Measurements from ENCODE around the gene GIGYF2. TPM values are rescaled to one million over a fixed set of nuclear protein-coding genes. Genes with fewer than 3 reads are reported as not detected.
A peak's percentile ranks its signal among the peaks of the same experiment; 100 is the strongest.

Gene GIGYF2
- total and polyA plus RNA-seq, 2 of the 13 experiments (the other 11 are each of a cell fraction or from before 2014, with no cell fraction given) = 44.9 to 73.5 TPM

DNA sequence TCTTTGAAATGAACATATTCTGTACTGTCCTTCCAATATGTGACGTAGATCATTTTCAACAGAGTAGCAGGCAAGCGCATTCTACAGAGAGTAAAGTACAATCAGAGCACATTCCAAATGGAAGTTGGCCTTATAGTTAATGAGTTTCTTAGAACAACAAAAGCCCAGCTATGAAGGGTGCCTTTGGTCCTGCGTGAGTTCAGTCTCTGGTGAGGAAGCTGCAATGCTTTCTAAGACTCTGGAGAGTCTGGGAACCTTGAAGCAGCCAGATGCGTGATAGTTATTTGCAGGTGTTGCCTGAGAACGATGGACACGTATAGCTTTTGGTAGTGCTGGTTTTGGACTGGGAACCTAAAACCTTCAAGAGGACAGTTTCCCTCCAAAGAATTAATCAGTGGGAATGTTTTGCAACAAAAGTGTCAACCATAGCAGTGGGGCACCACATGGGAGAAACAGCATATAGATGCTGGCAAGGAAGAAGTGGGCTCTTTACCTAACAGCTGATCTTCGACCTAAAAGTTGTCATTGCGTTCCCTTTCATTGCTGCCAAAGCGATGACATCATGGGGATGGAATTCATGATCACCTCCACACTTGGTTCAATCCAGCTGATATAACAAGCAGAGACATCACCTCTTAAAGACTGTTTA, 163.6 kb downstream of the GIGYF2 start (continued):
- TF ChIP-seq, protein P1, sequence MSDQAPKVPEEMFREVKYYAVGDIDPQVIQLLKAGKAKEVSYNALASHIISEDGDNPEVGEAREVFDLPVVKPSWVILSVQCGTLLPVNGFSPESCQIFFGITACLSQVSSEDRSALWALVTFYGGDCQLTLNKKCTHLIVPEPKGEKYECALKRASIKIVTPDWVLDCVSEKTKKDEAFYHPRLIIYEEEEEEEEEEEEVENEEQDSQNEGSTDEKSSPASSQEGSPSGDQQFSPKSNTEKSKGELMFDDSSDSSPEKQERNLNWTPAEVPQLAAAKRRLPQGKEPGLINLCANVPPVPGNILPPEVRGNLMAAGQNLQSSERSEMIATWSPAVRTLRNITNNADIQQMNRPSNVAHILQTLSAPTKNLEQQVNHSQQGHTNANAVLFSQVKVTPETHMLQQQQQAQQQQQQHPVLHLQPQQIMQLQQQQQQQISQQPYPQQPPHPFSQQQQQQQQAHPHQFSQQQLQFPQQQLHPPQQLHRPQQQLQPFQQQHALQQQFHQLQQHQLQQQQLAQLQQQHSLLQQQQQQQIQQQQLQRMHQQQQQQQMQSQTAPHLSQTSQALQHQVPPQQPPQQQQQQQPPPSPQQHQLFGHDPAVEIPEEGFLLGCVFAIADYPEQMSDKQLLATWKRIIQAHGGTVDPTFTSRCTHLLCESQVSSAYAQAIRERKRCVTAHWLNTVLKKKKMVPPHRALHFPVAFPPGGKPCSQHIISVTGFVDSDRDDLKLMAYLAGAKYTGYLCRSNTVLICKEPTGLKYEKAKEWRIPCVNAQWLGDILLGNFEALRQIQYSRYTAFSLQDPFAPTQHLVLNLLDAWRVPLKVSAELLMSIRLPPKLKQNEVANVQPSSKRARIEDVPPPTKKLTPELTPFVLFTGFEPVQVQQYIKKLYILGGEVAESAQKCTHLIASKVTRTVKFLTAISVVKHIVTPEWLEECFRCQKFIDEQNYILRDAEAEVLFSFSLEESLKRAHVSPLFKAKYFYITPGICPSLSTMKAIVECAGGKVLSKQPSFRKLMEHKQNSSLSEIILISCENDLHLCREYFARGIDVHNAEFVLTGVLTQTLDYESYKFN (CRISPR knock-in tag; conservative IDR thresholded peaks at IDR 0.05) = peak; percentile 86
- TF ChIP-seq ARID2 (CRISPR knock-in tag; IDR thresholded peaks at IDR 0.05; ENCODE audit: borderline replicate concordance) = no peak
- TF ChIP-seq ZNF335 (CRISPR knock-in tag; IDR thresholded peaks at IDR 0.05) = no peak; the same call in 1 of the 2 replicates
- no peak for TF ChIP-seq AKAP8 (CRISPR knock-in tag; IDR thresholded peaks at IDR 0.05)
- TF ChIP-seq ISX (CRISPR knock-in tag; conservative IDR thresholded peaks at IDR 0.05) = no peak
- TF ChIP-seq ZNF772 (CRISPR knock-in tag; IDR thresholded peaks at IDR 0.05) = no peak
- no peak for TF ChIP-seq TBX3 (IDR thresholded peaks at IDR 0.05; ENCODE audit: borderline replicate concordance)
- TF ChIP-seq, protein P2, sequence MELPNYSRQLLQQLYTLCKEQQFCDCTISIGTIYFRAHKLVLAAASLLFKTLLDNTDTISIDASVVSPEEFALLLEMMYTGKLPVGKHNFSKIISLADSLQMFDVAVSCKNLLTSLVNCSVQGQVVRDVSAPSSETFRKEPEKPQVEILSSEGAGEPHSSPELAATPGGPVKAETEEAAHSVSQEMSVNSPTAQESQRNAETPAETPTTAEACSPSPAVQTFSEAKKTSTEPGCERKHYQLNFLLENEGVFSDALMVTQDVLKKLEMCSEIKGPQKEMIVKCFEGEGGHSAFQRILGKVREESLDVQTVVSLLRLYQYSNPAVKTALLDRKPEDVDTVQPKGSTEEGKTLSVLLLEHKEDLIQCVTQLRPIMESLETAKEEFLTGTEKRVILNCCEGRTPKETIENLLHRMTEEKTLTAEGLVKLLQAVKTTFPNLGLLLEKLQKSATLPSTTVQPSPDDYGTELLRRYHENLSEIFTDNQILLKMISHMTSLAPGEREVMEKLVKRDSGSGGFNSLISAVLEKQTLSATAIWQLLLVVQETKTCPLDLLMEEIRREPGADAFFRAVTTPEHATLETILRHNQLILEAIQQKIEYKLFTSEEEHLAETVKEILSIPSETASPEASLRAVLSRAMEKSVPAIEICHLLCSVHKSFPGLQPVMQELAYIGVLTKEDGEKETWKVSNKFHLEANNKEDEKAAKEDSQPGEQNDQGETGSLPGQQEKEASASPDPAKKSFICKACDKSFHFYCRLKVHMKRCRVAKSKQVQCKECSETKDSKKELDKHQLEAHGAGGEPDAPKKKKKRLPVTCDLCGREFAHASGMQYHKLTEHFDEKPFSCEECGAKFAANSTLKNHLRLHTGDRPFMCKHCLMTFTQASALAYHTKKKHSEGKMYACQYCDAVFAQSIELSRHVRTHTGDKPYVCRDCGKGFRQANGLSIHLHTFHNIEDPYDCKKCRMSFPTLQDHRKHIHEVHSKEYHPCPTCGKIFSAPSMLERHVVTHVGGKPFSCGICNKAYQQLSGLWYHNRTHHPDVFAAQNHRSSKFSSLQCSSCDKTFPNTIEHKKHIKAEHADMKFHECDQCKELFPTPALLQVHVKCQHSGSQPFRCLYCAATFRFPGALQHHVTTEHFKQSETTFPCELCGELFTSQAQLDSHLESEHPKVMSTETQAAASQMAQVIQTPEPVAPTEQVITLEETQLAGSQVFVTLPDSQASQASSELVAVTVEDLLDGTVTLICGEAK (IDR thresholded peaks at IDR 0.05) = no peak
- TF ChIP-seq, protein P2 (CRISPR knock-in tag; IDR thresholded peaks at IDR 0.05) = no peak
- no peak for TF ChIP-seq PCBP1 (IDR thresholded peaks at IDR 0.05; ENCODE audit: borderline replicate concordance, low read depth, low read length)
- no peak for TF ChIP-seq DNMT3B (CRISPR knock-in tag; conservative IDR thresholded peaks at IDR 0.05)
- no peak for TF ChIP-seq ZNF460 (CRISPR knock-in tag; IDR thresholded peaks at IDR 0.05; ENCODE audit: borderline replicate concordance)
- no peak for TF ChIP-seq ZNF550 (CRISPR knock-in tag; IDR thresholded peaks at IDR 0.05; ENCODE audit: borderline replicate concordance)
- TF ChIP-seq, protein P3, sequence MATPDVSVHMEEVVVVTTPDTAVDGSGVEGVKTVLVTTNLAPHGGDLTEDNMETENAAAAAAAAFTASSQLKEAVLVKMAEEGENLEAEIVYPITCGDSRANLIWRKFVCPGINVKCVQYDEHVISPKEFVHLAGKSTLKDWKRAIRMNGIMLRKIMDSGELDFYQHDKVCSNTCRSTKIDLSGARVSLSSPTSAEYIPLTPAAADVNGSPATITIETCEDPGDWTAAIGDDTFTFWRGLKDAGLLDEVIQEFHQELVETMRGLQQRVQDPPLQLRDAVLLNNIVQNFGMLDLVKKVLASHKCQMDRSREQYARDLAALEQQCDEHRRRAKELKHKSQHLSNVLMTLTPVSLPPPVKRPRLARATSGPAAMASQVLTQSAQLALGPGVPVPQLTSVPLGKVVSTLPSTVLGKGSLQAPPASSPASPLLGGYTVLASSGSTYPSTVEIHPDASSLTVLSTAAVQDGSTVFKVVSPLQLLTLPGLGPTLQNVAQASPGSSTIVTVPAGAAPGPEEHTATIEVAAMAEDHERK (CRISPR knock-in tag; IDR thresholded peaks at IDR 0.05; ENCODE audit: low read depth) = no peak
- TF ChIP-seq NCOA1 (CRISPR knock-in tag; IDR thresholded peaks at IDR 0.05) = no peak
- no peak for TF ChIP-seq ZNF552 (CRISPR knock-in tag; IDR thresholded peaks at IDR 0.05; ENCODE audit: borderline replicate concordance)
